Muscle layer of colon (tissue), 2 donors: ENCODE results near the gene TRIM17.
A peak's percentile ranks its signal among the peaks of the same experiment; 100 is the strongest.
"Not testable (repeated sequence)": the region's sequence is repeated elsewhere in the genome, so short reads cannot be mapped to it uniquely, and the experiment has no call there.

Experiments used
- H3K27ac ChIP-seq: one replicate; pipeline ENCODE4 v1.7.0; 2013; ENCODE audit warnings: low read depth, mild to moderate bottlenecking, low read length, moderate library complexity
- H3K27me3 ChIP-seq, 2 donors: one replicate each; pipeline ENCODE4 v1.7.0; 2013; ENCODE audit warnings: low read length in 2 of 2, mild to moderate bottlenecking in 2 of 2; ENCODE audit not compliant: insufficient read depth in 2 of 2, control insufficient read depth in 1 of 2
- H3K36me3 ChIP-seq: one replicate; pipeline ENCODE4 v1.7.0; 2013; ENCODE audit warnings: mild to moderate bottlenecking, low read length; ENCODE audit not compliant: insufficient read depth
- H3K4me1 ChIP-seq: one replicate; pipeline ENCODE4 v1.7.0; 2013; ENCODE audit warnings: mild to moderate bottlenecking, low read length; ENCODE audit not compliant: insufficient read depth
- H3K4me3 ChIP-seq, 2 donors: one replicate each; pipeline ENCODE4 v1.7.0; 2013; ENCODE audit warnings: low read length in 2 of 2, low read depth in 1 of 2, mild to moderate bottlenecking in 1 of 2, moderate library complexity in 1 of 2
- H3K9ac ChIP-seq: one replicate; pipeline ENCODE4 v1.7.0; 2013; ENCODE audit warnings: low read length
- H3K9me3 ChIP-seq: one replicate; pipeline ENCODE4 v1.7.0; 2013; ENCODE audit warnings: mild to moderate bottlenecking, low read length
- donor health status: abdominal sarcoma.
- donor health status: Adenocarcinoma of cecum.

The TRIM17 gene

DNA sequence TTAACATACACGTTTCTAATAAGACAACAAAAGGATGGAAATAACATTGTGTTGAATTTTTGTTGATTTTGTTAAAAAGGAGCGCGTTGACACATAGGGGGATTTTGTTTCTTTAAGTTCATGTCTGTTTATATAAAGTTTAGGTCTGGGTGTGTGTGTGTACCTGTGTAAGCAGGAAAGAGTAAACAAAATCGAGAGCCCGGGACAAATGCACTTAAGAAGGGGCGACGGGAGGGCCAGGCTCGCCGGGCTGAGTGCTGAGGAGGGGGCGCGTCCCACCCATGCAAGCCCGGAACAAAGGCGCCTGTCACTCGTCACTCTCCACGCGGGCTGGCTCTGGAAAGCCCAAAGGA, 28.8 kb upstream of the TRIM17 start:
- H3K27ac ChIP-seq = no peak overlapping the region
- H3K27me3 ChIP-seq = peaks cover 20 to 48% of the 10 kb centered on the region in 2 donors

DNA sequence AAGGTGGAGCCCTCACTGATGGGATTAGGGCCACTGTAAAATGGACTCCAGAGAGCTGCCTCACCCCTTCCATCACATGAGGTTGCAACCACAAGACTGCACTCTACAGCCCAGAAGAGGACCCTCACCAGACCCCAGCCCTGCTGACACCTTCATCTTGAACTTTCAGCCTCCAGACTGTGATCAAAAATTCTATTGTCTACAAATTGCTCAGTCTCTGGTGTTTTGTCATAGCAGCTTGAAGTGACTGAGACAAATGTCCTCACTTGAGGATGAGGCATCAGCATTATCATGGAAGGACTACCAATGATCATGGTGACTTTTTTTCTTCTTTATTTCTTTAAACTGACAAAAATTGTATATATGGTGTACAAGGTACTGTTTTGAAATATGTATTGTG, 26.7 kb upstream of the TRIM17 start:
- H3K9ac ChIP-seq = no peak overlapping the region
- H3K4me1 ChIP-seq = peaks cover 12% of the 10 kb centered on the region
- no peak overlapping the region for H3K4me3 ChIP-seq
- H3K9me3 ChIP-seq = no peaks in the 10 kb centered on the region
- no peaks in the 10 kb centered on the region for H3K36me3 ChIP-seq
- H3K27ac ChIP-seq = no peak overlapping the region
- peaks cover 26 to 67% of the 10 kb centered on the region in 2 donors for H3K27me3 ChIP-seq

More for the DNA sequence above, 28.8 kb upstream of the TRIM17 start:
- peaks cover 12% of the 10 kb centered on the region for H3K4me1 ChIP-seq
- H3K9ac ChIP-seq = no peak overlapping the region
- no peaks in the 10 kb centered on the region for H3K9me3 ChIP-seq
- H3K4me3 ChIP-seq = peak overlapping the region; percentile 3 to 54
- H3K36me3 ChIP-seq = no peaks in the 10 kb centered on the region

DNA sequence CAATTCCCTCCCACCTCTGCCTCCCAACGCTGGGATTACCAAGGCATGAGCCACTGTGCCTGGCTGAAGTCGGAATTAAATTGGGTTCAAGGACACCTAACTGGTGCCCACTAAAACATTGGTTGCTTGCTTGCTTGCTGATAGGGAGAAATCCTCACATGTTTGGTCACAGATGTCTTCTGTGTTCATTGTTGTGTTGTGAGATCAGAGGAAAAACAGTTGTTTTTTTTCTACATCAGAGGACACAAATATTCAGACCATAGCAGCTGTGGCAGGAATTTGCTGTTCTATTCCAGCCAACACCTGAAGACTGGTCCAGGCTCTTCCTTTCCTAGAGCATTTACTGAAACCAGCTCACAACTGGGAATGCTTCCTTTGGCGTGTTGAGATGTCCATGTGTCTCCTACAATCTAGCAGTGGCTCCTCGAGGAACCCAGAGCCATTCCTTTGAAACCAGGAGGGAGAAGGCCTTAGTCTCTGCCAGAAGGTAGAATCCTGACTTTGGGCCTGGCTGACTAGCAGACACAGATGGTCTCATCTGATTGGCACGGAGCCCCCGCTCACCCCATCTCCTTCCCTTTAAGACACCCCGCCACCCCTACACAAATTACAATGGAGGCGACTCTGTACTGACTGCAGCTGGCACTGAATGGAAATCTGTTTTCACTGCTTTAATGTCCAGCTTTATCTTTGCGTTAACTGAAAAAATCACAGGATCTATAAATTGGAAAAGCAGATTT, 24.3 kb upstream of the TRIM17 start:
- Histone ChIP-seq H3K36me3 (no peaks in the 10 kb centered on the region), H3K9me3 (no peaks in the 10 kb centered on the region), H3K4me3 (no peak overlapping the region), H3K4me1 (peaks cover 8% of the 10 kb centered on the region), H3K9ac (no peak overlapping the region), H3K27ac (no peak overlapping the region), H3K27me3 (peaks cover 26 to 64% of the 10 kb centered on the region in 2 donors)

DNA sequence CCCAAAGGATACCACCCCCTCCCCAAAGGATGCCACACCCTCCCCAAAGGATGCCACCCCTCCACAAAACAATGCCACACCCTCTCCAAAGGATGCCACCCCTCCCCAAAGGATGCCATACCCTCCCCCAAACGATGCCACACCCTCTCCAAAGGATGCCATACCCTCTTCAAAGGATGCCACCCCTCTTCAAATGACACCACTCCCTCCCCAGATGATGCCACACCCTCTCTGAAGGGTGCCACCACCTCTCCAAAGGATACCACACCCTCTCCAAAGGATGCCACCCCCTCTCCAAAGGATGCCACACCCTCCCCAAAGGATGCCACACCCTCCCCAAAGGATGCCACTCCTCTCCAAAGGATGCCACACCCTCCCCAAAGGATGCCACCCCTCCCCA, 21.6 kb upstream of the TRIM17 start:
- Histone ChIP-seq H3K9ac (no peak overlapping the region), H3K9me3 (no peaks in the 10 kb centered on the region), H3K4me3 (no peak overlapping the region), H3K36me3 (no peaks in the 10 kb centered on the region), H3K4me1 (no peaks in the 10 kb centered on the region), H3K27ac (no peak overlapping the region), H3K27me3 (peaks cover 6 to 40% of the 10 kb centered on the region in 2 donors)

DNA sequence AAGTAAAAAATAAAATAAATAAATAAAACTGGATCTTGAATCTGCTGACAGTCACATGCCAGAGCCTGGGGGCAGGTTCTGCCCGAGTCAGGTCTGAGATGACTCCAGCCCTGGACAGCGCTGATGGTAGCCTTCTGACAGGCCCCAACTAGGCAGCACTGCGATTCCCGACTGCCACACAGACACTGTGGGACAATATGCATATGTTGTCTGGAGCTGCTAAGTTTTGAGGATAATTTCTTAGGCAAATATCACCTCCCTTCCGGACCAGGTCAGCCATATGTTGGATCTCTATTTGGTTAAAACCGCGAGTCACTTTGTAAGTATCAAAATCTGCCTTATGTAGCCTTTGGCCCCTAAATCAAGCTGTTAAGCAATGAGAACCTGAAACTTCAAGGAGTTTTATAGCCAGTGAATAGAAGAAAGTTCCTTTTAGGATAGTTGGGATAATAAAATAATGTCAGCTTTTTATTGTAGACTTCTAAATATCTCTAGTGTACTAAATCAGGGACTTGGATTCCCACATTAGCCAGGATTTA, 20.8 kb upstream of the TRIM17 start:
- no peak overlapping the region for H3K4me3 ChIP-seq
- no peaks in the 10 kb centered on the region for H3K9me3 ChIP-seq
- H3K27me3 ChIP-seq = peaks cover 6 to 35% of the 10 kb centered on the region in 2 donors
- H3K36me3 ChIP-seq = no peaks in the 10 kb centered on the region
- no peak overlapping the region for H3K9ac ChIP-seq
- no peaks in the 10 kb centered on the region for H3K4me1 ChIP-seq
- no peak overlapping the region for H3K27ac ChIP-seq

DNA sequence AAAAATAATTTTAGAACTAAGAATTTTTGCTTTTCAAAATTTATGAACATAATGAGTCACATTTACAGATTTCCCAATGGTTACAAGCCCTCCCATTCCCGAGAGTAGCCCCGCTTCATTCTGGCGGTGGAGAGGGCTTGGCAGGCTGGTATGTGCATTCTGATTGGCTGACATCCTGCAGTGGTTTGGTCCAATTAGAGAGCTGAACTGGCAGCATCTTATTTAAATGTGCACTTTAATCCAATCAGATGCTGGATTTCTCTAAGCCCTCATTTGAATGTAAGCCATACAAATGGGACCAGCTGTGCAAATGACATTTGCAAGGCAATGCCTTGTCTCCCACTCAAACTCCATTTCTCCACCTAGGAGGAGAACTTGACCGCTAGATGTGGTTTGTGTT, 18.0 kb upstream of the TRIM17 start:
- no peak overlapping the region for H3K9ac ChIP-seq
- H3K36me3 ChIP-seq = no peaks in the 10 kb centered on the region
- no peak overlapping the region for H3K4me3 ChIP-seq
- H3K9me3 ChIP-seq = no peaks in the 10 kb centered on the region
- peaks cover 10 to 17% of the 10 kb centered on the region in 2 donors for H3K27me3 ChIP-seq
- no peak overlapping the region for H3K27ac ChIP-seq
- H3K4me1 ChIP-seq = no peaks in the 10 kb centered on the region

DNA sequence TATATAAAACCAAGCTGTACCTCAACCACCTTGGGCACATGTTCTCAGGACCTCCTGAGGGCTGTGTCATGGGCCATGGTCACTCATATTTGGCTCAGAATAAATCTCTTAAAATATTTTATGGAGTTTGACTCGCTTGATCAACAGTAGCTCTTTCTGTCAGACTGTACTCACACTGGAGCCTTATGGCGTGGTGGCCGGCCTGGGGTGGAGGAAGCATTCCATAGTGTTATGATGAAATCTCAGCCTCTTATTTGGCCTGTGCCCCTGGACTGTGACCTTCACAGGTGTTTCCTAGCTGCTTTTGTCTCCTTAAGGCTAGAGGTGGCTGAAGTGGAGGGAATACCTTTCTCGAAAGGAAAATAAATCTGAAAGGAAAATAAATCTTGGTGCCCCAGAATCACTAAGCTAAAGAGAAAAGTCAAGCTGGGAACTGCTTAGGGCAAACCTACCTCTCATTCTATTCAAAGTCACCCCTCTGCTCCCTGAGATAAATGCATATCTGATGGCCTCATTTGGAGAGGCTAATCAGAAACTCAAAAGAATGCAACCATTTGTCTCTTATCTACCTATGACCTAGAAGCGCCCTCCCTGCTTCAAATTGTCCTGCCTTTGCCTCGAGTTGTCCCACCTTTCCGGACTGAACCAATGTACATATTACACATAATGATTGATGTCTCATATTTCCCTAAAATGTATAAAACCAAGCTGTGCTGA, 16.8 kb upstream of the TRIM17 start:
- H3K9ac ChIP-seq, H3K4me1 ChIP-seq, H3K4me3 ChIP-seq, H3K9me3 ChIP-seq, H3K36me3 ChIP-seq, H3K27ac ChIP-seq: not testable (repeated sequence)
- H3K27me3 ChIP-seq = peaks cover 10 to 14% of the 10 kb centered on the region in 2 donors

DNA sequence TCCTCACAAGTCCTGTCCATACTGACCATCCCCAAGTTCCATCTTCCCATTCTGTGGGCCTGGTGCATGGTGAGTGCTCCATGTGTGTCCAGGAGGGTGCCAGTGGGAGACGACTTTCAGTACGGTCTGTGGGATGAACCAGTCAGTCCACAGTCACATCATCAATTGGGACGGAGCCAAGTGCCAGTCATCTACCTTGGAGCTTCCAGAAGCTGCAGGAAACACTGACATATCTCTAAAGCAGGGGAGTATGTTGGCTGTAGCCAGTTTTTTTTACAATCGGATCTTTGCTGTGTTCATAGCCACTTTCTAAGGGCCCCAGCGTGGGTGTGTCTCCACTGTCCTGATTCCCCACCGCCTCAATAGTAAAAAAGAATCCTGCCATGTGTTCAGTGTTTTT, 13.6 kb upstream of the TRIM17 start:
- Histone ChIP-seq H3K36me3 (no peaks in the 10 kb centered on the region), H3K9ac (no peak overlapping the region), H3K4me3 (no peak overlapping the region), H3K4me1 (no peaks in the 10 kb centered on the region), H3K27me3 (peaks cover 7 to 10% of the 10 kb centered on the region in 2 donors), H3K27ac (no peak overlapping the region), H3K9me3 (no peaks in the 10 kb centered on the region)

DNA sequence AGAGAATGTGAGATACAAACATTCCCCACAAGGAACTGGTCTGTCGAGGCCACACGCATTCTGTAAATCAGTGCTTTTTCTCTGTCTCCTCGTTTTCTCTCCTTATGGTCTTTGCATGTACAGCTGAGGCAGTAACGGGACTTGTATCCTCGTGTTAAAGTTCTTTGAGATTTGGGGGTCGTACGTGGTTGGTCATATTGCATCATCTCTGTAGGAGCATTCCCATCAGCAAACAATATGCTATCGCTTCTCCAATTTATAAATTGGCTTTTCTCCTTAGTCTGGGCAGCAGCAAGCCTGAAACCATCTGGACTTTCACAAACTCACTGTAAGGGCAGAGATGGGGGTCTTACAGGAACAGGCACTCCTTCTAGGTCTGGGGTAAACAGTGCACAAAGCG, 13.0 kb upstream of the TRIM17 start:
- no peaks in the 10 kb centered on the region for H3K9me3 ChIP-seq
- no peak overlapping the region for H3K9ac ChIP-seq
- H3K4me3 ChIP-seq = no peak overlapping the region
- peaks cover 7 to 10% of the 10 kb centered on the region in 2 donors for H3K27me3 ChIP-seq
- H3K27ac ChIP-seq = no peak overlapping the region
- no peaks in the 10 kb centered on the region for H3K4me1 ChIP-seq
- H3K36me3 ChIP-seq = no peaks in the 10 kb centered on the region

DNA sequence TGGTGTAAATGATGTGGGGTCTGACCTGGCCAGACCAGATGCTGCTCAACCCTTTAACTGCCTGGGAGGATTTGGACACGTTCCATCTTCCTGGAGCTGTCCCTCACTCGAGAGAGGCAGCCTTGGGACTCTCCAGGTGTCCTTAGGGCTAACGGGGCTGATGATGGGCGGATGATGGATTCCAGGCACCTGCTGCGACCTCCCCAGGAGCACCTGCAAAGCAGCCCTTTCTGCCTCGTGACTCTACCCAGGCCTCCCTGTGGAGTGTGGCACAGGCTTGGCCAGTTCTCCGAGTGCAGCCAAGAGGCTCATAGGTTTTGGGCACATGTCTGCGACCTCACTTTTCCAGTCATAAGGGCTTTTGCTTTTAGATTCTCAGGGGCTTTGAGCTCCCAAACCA, 12.3 kb upstream of the TRIM17 start:
- Histone ChIP-seq H3K4me1 (no peaks in the 10 kb centered on the region), H3K9me3 (no peaks in the 10 kb centered on the region), H3K27me3 (peaks cover 7 to 10% of the 10 kb centered on the region in 2 donors), H3K27ac (no peak overlapping the region), H3K9ac (no peak overlapping the region), H3K36me3 (no peaks in the 10 kb centered on the region), H3K4me3 (no peak overlapping the region)

DNA sequence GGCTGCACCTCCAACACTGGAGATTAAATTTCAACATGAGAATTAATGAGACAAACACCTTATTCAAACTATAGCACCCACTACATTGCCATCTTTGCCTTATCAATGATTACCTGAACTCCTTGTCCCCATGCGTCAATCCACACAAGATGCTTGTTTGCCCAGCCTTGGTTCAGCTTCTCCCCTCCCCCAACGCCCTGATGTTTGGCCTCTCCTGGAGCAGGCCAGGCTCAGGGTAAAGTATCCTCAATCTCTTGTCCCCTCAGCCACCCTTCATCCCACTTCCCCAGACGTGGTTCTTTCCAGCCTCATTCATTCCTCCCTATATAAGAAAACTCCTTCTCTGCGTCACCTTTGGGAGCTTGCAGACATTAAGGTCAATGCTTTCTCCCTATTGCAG, 11.8 kb upstream of the TRIM17 start:
- no peak overlapping the region for H3K4me3 ChIP-seq
- peaks cover 7 to 10% of the 10 kb centered on the region in 2 donors for H3K27me3 ChIP-seq
- no peaks in the 10 kb centered on the region for H3K4me1 ChIP-seq
- no peak overlapping the region for H3K9ac ChIP-seq
- no peaks in the 10 kb centered on the region for H3K9me3 ChIP-seq
- H3K36me3 ChIP-seq = no peaks in the 10 kb centered on the region
- H3K27ac ChIP-seq = no peak overlapping the region
